ENCODE results near the gene GRIK4.

GRIK4 gene

DNA sequence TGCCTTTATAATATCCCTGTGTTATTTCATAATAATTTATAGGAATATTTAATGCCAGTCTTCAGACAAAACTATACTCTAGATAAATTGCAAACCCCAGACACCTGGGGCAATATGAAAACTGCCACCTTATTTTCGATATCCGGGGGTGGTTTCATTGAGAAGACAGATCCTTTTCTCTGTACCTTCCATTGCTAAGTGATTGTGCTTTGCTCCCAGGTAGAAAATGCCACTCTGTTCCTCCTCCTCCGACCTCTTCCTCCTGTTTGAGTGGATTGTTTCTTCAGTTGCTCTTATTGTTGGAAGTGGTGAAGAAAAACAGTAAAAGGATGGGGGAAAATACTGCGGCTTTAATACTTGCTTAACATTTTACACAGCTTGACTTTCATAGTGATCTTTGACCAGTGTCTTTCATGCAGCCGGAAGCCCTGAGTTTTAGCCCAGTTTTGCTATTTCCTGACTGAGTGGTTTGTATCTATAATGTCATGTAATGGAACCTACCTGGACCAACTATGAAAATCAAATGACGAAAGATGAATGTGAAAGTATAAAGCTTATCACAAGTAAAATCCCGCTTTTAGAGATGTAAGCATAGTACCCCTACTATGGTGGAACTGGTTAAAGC lies 5.6 kb upstream of the GRIK4 start:
- DNase-seq (ENCODE audit: low read depth in 2 of 3, low spot score in 1 of 3), result no peak

DNA sequence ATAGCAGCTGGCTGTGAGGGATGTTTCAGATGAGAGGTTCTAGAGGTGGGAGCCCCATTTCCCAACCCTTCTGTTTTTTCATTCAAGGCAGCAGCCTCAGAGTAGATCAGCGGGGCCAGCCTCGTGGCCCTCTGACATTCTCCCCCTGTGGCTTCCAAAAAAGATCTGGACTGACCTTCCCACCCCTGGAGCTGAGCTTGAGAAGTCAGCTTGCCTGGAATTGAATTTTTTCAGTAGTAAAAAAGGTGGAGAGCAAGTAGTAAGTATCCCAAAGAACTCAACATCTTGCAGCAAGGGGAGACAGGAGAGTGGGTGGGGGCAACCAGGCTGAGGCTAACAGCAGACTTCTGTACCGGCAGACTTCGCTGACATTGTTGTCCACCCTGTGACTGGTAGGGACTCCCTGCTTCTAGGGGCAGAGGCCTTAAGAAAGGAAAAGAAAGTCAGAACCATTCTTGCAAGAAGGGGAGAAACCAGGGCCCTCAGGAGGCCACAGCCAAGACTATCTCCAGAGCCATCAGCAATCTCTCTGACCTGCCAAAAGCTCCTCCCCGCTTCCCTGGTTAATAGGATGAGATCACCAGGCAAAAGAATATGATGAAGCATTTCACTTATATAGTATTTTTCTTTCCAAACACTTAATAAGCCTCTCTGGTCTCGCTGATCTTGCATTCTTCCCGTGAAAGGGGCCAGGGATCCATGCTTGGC lies 2.0 kb upstream of the GRIK4 start:
- DNase-seq (ENCODE audit: low read depth in 2 of 3, low spot score in 1 of 3), result no peak

DNA sequence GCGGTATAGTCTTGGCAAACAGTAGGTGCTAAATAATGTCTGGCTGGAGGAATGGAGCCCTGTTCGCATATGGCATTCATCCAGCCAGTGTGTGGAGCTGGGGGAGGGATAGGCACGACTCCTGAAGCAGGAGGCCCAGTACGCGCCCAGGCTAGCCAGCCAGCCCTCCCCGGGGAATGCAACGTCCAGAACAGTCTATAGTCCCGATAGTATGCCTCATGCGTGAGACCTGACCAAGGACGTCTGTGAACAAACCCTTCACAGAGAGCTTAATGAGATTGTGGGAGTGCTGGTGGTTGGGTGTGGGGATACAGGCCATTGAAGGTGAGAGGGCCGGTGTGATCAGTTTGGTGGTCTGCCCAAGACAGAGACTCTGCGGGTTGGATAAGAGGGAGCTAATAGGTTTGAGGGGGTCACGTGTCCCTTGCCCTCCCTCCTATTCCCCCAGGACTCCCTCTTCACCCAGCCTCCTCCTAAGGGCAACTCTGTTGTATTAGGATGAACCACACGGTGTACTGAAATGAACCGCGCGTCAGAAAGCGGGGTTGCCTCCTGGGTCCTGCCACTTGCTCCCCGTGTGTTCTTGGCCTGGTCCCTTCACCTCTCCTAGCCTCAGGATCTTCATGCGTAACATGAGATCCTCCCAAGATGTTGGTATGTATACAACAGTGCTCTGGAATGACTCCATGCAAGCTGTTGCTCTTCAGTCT lies 987 bp upstream of the GRIK4 start:
- DNase-seq (ENCODE audit: low read depth in 2 of 3, low spot score in 1 of 3), result no peak

DNA sequence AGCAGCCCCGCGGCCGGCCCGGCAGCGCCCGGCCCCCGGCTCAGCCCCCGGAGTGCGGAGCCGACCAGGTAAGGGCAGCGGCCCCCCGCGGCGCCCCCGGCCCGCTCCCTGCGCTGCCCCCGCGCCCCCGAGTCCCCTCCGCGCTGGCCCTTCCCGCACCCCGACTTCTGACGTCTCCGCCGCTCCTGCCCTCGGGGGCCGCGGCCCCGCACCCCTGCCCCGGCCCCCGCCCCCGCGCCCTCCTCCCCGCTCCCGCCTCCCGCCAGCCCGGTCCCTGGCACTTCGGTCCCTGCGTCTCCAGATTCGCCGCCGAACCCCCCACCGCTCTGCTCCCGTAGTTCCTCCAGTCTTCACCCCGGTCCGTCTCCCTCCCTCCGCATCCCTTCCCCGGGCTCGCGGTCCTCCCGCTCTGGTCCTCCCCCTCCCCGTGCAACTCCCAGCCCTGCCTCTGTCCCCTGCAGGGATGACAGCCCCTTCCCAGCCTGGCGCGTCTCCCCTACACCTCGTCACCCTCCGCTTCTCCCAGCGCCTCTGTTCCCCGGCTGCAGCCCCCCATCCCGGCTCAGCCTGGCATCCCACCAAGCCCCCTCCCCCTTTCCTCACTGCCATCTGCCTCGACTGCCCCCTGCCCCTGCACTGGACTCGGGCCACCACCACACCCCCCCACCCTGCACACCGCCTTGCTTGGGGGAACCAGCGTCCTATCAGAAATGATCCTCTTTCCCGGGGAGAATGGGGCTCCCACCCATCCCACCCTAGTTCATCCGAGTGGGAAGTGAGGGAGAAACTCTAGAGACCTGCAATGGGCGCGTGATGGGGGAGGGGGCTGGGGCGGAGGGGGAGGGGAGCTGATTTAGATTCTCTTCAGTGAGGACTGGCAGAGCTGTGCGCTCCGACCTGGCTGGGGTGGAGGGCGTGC lies 531 bp downstream of the GRIK4 start:
- DNase-seq (ENCODE audit: low read depth in 2 of 3, low spot score in 1 of 3), result no peak

DNA sequence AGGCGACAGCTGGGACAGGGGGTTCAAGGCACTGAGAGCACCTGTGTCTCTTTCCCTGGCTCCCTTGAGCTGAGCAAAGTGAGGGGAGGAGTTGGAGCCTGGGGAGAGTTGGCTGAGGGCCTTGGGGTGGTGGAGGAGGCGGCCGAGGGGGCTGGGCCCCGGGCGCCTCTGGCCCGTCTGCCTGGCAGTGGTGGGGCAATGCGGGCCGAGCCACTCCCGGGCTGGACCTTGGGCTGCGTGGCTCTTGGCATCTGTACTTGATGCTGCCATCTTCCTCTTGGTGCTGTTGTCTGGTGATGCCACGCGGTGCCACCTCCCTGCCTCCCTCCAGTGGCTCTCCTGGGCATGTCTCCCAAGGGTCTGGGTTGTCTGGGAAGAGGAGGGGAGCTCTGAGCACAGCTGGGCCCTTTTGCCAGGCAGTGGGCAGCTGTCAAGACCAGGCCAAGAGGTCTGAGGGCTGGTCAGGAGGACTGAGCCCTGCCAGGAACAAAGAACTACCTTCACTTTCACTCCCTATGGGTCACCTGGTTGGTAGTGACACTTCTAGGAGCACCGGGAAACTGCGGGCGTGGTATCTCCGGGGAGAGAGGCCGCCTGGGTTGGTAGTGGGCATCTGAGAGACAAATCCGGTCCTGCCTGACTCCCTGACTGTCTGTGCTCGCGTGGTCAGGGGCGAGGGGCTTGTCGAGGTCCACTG lies 1.3 kb downstream of the GRIK4 start:
- no peak for DNase-seq (ENCODE audit: low read depth in 2 of 3, low spot score in 1 of 3)

DNA sequence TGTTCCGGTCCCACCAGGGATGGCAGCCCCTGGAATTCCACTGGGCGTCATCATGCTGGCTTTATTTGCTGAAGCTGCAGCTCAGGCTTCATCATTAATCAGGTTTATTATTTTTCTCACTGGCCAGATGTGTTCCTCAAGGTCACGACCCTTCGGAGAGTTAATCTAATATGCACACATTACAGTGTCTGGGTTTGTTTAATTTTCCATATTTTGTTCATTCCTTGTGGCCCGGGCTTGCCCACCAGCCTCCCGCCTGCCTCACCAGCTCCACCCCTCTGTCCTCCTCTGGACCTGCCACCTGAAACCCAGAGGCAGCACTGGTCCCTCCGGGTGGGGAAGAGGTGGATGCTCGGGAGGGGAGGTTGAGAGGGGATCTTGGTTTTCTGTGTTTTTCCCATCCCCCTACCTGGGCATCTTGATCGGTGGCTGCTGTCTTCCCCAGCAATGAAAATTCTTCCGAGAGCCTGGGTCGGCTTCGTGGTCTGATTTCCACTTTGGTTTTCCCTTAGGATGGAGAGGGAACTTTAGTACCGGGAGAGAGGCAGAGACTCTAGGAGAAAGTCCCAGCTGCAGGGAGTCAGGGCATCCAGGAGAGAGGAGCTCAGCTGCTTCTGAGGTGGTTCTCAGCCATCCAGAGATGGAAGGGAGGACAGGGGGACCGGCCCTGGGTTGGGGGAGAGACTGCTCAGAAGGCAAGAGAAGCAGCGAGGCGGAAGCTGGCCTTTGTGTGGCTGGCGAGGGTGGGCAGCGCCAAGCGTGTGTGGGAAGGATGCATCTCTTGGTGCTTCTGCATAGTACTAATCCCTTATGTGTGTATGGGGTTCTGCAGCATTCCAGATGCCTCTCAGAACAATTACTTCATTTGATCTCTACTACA lies 2.1 kb downstream of the GRIK4 start:
- DNase-seq (ENCODE audit: low read depth in 2 of 3, low spot score in 1 of 3), result no peak

DNA sequence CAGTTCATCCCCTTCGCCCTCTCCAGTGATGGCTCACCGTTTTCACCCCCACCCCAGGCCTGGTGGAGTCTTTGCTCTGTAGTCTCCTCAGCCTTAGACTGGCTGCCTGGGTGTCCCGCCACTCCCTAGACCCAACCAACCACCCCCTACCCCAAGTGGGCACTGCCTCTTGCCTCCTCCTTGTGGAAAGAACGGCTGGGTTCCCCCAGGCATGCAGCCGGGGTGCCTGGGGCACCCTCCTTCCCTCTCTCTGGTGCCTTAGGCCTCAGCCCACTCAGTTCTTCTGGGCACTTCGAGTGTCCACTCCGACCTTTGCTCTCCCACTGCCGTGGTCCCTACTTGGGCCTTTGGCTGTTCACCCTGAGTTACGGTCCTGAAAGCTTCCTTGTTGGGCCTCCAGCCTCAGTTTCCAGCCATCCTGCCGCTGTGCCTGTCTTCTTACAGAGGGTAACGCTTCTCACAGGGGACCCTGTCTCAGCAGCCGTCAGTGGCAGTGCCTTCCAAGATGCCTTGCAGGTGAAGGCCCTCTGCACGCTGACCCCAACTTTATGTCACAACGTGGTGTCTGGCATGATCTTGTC lies 3.1 kb downstream of the GRIK4 start:
- no peak for DNase-seq (ENCODE audit: low read depth in 2 of 3, low spot score in 1 of 3)

DNA sequence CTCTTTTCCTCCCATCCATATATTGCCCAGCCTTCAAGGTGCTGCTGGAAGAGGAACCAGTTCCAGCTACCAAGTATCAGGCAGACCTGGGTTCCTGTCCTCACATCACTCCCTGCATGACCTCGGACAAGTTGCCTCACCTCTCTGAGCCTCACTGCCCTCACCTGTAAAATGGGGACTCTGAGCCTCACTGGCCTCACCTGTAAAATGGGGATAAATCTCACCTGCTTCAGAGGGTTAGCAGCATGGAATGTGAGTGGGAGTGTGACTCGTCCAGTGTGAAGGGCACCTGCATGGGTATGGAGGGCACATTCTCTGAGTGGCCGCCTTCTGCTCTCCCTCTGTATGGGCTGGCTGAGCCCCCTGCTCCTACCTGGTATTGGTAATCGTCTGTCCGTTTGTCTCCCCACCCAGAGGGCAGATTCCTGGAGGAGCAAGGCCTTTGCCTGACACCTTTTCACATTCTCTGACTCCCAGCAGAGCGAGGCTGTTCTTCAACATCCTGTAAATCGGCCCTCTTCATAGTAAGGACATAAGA lies 3.7 kb downstream of the GRIK4 start:
- DNase-seq (ENCODE audit: low read depth in 2 of 3, low spot score in 1 of 3), result no peak

DNA sequence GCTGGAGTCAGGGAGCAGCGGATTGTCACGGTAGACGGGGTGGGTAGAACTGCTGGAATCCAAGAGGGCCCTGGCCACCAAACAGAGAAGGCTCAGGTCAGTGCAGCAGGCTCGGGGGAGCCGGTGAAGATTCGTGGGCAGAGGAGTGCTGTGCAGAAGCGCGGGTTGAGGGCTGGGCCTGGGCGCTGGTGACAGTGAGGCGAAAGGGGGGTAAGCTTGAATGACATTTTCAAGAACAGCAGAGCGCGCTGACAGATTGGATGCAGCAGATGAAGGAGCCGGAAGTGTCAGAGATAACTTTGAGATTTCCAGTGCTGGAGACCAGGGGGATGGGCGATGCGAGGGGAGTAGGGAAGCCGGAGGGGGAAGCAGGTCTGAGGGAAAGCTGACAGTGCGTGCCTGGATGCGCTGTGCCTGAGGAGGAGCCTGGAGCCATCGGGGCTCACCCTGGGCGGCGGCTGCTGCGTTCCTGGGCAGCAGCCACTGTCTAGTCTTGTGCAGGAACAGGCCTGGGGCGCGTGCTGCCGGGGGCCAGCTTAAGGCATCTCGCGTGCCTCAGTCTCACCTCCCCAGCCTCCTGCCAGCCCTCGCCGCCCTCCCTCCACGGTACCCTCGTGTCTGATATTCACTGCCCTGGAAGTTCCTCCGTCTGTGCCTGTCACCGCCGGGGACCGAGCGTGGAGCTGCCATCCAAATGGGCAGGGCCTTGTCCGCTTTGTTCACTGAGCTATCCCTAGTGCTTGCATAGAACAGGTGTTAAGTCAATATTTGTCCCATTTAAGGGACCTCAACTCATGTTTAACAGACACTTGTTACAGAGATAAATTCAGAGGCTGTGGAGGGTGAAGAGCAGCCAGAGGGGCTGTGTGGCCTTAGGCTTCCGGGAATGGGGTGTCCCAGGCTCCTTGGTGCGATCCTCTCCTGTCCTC lies 5.2 kb downstream of the GRIK4 start:
- no peak for DNase-seq (ENCODE audit: low read depth in 2 of 3, low spot score in 1 of 3)

DNA sequence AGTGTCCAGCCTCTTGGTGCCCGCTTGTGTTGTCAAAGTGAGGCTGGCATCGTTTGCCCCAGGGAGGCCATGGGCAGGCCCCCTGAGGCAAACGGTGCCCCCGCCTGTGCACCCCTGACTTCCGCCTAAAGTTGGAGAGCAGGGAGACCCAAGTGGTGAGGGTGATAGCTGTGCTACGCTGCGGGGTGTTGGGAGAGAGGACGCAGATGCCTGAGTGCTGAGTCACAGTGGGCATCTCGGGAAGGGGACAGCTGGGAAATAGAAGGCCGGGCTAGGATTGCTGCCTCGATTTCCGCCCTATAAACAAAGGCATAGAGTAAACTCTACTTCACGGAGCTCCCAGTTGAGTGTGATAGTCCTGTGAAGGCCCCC lies 5.8 kb downstream of the GRIK4 start:
- no peak for DNase-seq (ENCODE audit: low read depth in 2 of 3, low spot score in 1 of 3)

DNA sequence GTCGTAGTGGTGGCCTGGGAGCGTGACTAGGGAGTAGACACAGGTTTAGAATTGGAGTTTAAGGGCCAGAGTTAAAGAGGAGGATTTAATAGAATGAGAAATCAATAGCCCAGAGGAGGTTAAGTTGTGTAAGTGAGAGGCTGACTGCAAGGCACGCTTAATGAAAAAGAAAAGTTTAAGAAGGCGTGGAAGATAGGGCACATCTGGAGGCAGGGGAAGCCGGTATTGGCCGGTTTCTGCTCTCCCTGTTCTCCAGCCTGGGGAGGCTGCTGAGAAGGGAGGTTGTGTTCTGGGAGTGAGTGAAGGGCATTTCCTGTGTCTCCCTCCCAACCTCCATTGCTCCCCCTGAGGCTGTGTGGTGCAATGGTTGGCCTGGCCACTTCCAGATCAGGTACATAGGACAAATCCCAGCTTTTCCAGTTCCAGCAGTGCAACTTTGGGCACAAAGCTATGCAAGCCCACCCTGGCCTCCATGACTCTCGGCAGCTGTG lies 6.3 kb downstream of the GRIK4 start:
- DNase-seq (ENCODE audit: low read depth in 2 of 3, low spot score in 1 of 3), result no peak

DNA sequence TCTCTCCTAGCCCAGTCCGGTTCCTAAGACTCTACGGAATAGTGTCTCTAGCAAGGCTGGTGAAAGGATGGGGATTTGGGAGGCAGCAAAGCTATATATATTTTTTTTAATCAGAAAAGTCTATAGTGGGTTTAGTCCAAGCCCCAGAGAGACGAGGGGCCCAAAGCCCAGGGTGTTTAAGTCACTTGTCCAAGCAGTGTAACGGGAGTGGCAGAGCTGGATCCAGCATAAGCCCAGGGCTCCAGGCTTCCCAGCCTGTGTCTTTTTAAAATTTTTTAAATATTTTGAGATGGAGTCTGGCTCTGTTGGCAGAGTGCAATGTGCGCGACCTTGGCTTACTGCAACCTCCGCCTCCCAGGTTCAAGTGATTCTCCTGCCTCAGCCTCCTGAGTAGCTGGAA lies 6.8 kb downstream of the GRIK4 start:
- no peak for DNase-seq (ENCODE audit: low read depth in 2 of 3, low spot score in 1 of 3)

DNA sequence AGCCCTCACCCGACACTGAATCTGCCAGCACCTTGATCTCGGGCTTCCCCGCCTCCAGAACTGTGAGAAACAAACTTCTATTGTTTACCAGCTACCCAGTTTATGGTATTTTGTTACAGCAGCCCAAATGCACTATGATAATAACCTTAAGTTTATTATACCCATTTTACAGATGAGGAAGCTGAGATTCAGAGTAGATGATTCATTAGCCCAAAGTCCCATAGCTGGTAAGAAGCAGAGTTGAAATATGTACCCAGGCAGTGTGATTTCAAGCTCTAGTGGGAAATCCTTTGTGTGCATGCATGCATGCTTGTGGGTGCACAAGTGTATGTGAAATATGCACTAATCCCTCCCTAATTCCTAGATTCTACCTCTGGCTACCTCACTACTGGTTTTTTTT lies 7.9 kb downstream of the GRIK4 start:
- DNase-seq (ENCODE audit: low read depth in 2 of 3, low spot score in 1 of 3), result no peak

DNA sequence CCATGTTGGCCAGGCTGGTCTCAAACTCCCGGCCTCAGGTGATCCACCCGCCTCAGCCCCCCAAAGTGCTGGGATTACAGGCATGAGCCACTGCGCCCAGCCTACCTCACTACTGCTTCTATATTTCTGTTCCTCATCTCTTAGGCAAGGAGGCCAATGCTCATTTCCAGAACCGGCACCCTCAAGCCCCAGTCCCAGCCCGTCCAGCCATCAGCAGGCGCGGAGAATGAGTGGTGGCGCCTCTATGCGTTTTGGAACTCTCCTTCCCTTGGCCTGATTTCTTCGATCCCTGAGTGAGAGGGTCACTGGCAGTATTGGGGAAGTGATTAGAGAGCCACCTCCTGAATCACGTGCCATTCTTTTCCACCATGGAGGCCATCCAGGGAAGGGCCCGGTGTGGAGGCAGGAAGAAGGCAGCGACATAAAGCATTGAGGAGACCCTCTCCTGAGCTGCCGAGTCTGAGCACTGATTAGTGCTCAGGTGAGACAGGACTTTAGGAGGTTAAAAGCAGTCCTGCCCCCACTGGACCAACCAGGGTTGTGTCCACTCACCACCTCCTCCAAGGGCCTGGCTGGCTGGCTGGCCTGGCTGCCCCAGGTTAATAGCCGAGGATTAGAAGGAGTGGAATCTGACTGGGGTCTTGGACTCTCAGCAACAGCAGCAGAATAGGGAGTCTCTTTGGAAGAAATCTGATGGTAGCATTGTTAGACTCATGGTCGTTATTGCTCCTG lies 8.7 kb downstream of the GRIK4 start:
- no peak for DNase-seq (ENCODE audit: low read depth in 2 of 3, low spot score in 1 of 3)

DNA sequence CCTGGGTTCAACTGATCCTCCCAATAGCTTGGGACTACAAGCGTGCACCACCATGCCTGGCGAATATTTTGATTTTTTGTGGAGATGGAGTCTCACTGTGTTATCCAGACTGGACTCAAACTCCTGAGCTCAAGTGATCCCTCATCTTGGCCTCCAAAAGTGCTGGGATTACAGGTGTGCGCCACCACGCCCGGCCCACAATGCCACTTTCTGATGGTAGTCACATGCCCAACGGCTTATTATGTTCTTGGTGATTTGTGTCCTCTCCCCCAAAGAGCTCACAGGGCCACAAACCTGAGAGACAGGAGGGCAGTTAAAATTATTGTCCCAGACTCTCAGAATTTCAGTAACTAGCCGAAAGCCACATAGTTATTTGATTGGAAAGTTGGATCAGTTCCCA lies 9.6 kb downstream of the GRIK4 start:
- no peak for DNase-seq (ENCODE audit: low read depth in 2 of 3, low spot score in 1 of 3)

DNA sequence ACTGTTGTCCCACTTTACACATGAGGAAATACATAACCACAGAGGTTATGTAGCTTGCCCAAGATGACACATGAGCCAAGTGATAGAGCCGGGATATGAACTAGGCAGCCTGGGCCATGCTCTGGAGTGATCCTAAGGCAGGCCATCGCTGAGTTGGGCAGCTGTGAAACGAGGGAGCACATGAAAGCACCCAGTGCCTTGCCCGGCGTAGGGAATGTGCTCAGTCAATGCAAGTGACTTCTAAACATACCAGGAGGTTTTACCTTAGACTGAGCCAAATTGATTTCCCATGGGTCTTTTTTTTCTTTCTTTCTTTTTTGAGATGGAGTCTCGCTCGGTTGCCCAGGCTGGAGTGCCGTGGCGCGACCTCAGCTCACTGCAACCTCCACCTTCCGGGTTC lies 10.5 kb downstream of the GRIK4 start:
- no peak for DNase-seq (ENCODE audit: low read depth in 2 of 3, low spot score in 1 of 3)

DNA sequence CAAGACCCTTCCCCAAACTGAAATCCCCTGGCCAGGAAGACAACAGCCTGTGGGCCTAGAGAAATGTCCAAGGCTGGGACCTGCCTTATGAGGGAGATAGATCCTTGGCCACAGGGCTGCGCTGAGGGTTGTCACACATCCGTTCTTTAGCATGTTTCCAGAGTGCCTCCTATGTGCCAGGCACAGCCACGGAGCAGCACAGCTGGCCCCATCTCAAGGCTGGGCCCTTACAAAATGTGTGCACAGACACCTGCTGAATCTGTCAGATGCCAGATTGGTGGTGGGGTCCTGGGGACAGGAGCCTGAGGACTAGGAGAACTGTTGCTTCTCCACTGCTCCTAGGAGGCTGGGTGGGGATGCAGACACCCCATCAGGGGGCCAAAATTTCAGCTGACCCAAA lies 11.2 kb downstream of the GRIK4 start:
- DNase-seq (ENCODE audit: low read depth in 2 of 3, low spot score in 1 of 3), result no peak

Measured in stimulated activated CD4-positive, alpha-beta T cell treated with anti-CD3 and anti-CD28 coated beads, Interleukin-12 subunit alpha, Interleukin-12 subunit beta, amount 100 ng/mL, for 48 hours (primary cell).